Stimulated activated naive B cell treated with anti-CD40 and anti-IgM and Interleukin-4, amounts not matched to agents 10 μg/mL and 1 μg/mL and 100 μg/mL, for 72 hours (primary cell): ENCODE measurements around the gene CFAP73.
A peak's percentile ranks its signal among the peaks of the same experiment; 100 is the strongest.
"Not testable (repeated sequence)": the region's sequence is repeated elsewhere in the genome, so short reads cannot be mapped to it uniquely, and the experiment has no call there.

Source experiments
- ATAC-seq, 2 donors: fragments of 150-1000 bp; cut with Tn5 transposase; replicated peaks; 2 replicates each; pipeline ENCODE4 v1.10.0; 2021; ENCODE audit warnings: moderate library complexity in 1 of 2
- DNase-seq: peaks from one replicate; pipeline ENCODE4 v3.0.0; 2021
- H3K27ac Mint-ChIP-seq: one replicate; pipeline ENCODE4 v1.8.0; 2022; ENCODE audit warnings: mild to moderate bottlenecking, mixed read lengths
- H3K27me3 Mint-ChIP-seq, 2 donors: one replicate each; pipeline ENCODE4 v1.8.0; 2022; ENCODE audit warnings: mixed read lengths in 2 of 2
- H3K36me3 Mint-ChIP-seq, 2 donors: one replicate each; pipeline ENCODE4 v1.8.0; 2022; ENCODE audit warnings: mixed read lengths in 2 of 2, mild to moderate bottlenecking in 1 of 2
- H3K4me1 Mint-ChIP-seq, 2 donors: one replicate each; pipeline ENCODE4 v1.8.0; 2022; ENCODE audit warnings: mixed read lengths in 2 of 2, mild to moderate bottlenecking in 1 of 2
- H3K4me3 Mint-ChIP-seq, 2 donors: one replicate each; pipeline ENCODE4 v1.8.0; 2022; ENCODE audit warnings: mild to moderate bottlenecking in 2 of 2, mixed read lengths in 2 of 2, moderate library complexity in 1 of 2
- H3K9me3 Mint-ChIP-seq, 2 donors: one replicate each; pipeline ENCODE4 v1.8.0; 2022; ENCODE audit warnings: mixed read lengths in 2 of 2, mild to moderate bottlenecking in 1 of 2

Gene CFAP73

DNA sequence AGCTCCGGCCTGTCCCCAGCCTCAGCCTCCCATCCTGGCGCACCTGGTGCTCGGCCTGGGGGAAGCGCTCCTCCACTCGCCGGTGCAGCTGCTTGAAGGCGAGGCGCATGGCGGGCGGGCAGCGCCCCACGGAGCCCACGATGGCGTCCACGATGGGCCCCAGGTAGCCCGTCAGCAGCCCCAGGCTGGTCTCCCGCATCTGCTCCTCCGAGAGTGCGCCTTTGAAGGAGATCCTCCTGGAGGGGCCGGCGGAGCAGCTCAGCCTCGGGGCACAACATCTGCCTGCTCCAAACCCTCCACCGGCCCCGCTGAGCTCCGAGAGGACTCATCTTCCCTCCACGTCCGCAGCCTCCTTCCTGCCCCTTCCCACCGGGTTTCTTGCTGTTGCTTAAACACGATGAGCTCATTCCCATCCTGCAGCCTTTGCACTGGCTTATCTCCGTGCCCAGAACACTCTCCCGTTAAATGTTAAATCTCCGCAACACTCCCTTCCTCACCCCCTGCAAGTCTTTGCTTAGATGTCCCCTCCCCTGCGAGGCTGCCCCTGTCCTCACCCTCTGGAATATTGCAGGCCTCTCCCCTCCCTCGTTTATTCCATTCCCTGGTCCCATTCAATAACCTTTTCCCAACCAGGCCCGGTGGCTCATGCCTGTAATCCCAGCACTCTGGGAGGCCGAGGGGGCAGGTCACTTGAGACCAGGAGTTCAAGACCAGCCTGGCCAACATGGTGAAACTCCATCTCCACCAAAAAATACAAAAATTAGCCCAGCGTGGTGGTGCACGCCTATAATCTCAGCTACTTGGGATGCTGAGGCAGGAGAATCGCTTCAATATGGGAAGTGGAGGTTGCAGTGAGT lies 37.3 kb upstream of the CFAP73 start:
- no peaks in the 10 kb centered on the region for H3K9me3 Mint-ChIP-seq
- peaks cover 74 to 78% of the 10 kb centered on the region in 2 donors for H3K36me3 Mint-ChIP-seq
- ATAC-seq, result no peak
- no peaks in the 10 kb centered on the region for H3K27me3 Mint-ChIP-seq
- H3K4me3 Mint-ChIP-seq, result no peak overlapping the region
- H3K4me1 Mint-ChIP-seq, result peaks cover 0 to 2% of the 10 kb centered on the region in 2 donors
- no peak overlapping the region for H3K27ac Mint-ChIP-seq
- DNase-seq, result no peak

DNA sequence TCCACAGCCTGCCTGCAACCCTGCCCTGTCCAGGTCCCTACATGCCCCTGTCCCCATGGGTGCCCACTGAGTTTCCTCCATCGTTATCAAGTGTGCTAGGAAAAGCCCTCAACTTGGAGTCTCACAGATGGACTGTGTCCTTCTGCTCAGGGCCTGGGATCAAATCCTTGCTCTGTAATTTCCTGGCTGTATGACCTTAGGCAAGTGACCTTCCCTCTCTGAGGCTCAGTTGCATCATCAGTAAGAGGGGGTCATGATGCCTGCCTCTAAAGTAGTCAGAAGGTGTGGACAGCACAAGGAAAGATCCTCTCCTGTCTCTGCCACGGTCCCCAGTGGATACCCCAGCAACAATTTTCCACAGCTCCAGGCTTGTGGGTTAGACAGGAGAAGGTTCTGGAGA lies 36.1 kb upstream of the CFAP73 start:
- no peak overlapping the region for H3K4me3 Mint-ChIP-seq
- ATAC-seq (no peak), DNase-seq (no peak)
- no peaks in the 10 kb centered on the region for H3K9me3 Mint-ChIP-seq
- no peaks in the 10 kb centered on the region for H3K27me3 Mint-ChIP-seq
- no peak overlapping the region for H3K27ac Mint-ChIP-seq
- peaks cover 69 to 75% of the 10 kb centered on the region in 2 donors for H3K36me3 Mint-ChIP-seq
- peaks cover 0 to 2% of the 10 kb centered on the region in 2 donors for H3K4me1 Mint-ChIP-seq

DNA sequence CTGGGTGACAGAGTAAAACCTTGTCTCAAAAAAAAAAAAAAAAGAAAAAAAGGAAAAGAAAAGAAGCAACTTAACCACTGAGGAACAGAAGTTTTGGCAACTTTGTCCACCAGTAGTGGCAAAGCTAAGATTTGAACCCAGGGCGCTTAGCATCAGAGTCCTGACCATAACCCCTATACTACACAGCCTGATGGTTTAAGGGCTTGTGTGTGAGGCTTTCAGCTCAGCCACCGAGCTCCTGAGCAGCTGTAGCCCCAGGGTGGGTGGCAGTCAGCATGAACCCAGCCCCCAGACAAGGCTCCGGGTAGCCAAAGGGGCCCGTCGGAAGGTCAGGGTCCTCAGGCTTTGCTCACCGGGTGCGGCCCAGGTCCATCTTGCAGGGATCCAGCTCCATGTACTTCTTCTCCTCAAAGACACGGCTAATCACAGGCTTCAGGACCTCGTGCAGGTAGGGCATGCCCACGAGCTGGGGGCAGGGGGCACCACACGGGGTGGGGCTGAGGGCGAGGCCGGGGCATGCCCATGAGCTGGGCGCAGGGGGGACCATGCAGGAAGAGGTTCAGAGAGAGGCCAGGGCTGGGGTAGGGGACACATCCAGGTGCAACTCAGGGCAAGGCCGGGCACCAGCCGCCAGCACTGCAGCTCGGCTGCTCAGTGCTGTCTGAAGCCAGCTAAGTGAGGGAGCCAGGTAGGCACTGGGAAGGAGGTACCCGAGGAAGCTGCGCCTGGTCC lies 34.9 kb upstream of the CFAP73 start:
- ATAC-seq (no peak), DNase-seq (no peak)
- H3K4me3 Mint-ChIP-seq, result peak overlapping the region in 1 of 2 donors; percentile 22
- no peak overlapping the region for H3K27ac Mint-ChIP-seq
- no peaks in the 10 kb centered on the region for H3K27me3 Mint-ChIP-seq
- H3K9me3 Mint-ChIP-seq, result no peaks in the 10 kb centered on the region
- peaks cover 0 to 2% of the 10 kb centered on the region in 2 donors for H3K4me1 Mint-ChIP-seq
- peaks cover 65 to 76% of the 10 kb centered on the region in 2 donors for H3K36me3 Mint-ChIP-seq

DNA sequence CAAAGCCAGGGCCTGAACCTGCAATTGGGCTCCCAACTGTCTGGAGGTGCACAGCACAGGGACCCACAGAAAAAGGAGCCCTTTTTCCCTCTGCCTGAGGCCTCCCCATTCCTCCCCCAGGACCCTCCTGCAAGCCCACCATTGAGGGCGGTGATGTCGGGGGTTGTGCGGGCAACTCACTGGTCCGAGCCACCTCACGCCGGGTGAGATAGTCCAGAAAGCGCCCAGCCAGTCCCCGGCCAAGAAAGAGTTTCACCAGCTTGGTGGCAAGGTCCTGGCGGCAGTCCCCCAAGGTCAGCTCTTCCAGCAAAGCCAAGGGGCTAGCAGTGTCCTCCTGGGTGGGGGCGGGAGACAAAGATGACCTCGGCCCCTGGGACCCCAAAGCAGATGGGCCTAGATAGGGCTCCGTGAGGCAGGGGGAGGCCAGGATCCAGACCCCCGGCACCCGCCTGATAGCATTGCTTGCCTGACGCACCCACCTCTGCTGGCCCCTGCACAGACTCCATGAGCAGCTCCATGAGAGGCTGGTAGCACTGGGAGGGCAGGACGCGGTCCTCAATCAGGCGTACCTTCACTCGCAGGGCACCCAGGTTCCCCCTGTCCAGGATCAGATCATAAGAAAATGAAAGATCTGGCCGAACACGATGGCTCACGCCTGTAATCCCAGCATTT lies 33.9 kb upstream of the CFAP73 start:
- no peak overlapping the region for H3K4me3 Mint-ChIP-seq
- H3K27ac Mint-ChIP-seq, result no peak overlapping the region
- no peaks in the 10 kb centered on the region for H3K27me3 Mint-ChIP-seq
- peaks cover 64 to 75% of the 10 kb centered on the region in 2 donors for H3K36me3 Mint-ChIP-seq
- DNase-seq (no peak), ATAC-seq (no peak)
- no peaks in the 10 kb centered on the region for H3K9me3 Mint-ChIP-seq
- peaks cover 0 to 2% of the 10 kb centered on the region in 2 donors for H3K4me1 Mint-ChIP-seq

- ATAC-seq (no peak), DNase-seq (no peak)
- Mint-ChIP-seq H3K4me1 (peaks cover 0 to 2% of the 10 kb centered on the region in 2 donors), H3K27ac (no peak overlapping the region), H3K4me3 (no peak overlapping the region), H3K27me3 (no peaks in the 10 kb centered on the region), H3K36me3 (peaks cover 62 to 73% of the 10 kb centered on the region in 2 donors), H3K9me3 (no peaks in the 10 kb centered on the region)
Measured at GRCh38 chr12:113116875-113117274, 32.6 kb upstream of the CFAP73 start.

DNA sequence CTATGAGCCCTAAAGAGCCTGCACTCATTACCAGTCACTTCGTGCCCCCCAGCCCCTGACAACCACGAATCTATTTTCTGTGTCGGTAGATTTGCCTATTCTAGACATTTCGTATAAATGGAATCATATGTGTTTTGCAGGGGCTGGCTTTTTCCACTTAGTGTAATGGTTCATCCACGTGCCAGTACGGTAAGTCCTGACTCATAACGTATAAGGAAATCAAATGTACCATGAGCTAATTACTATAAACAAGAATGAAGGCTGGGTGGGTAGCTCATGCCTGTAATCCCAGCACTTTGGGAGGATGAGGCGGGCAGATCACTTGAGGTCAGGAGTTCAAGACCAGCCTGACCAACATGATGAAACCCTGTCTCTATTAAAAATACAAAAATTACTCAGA lies 31.8 kb upstream of the CFAP73 start:
- peak in 1 of 2 donors; percentile 25 for ATAC-seq
- not testable (repeated sequence) for DNase-seq, H3K27me3 Mint-ChIP-seq, H3K9me3 Mint-ChIP-seq, H3K4me3 Mint-ChIP-seq, H3K27ac Mint-ChIP-seq, H3K4me1 Mint-ChIP-seq
- H3K36me3 Mint-ChIP-seq, result peaks cover 61 to 74% of the 10 kb centered on the region in 2 donors

DNA sequence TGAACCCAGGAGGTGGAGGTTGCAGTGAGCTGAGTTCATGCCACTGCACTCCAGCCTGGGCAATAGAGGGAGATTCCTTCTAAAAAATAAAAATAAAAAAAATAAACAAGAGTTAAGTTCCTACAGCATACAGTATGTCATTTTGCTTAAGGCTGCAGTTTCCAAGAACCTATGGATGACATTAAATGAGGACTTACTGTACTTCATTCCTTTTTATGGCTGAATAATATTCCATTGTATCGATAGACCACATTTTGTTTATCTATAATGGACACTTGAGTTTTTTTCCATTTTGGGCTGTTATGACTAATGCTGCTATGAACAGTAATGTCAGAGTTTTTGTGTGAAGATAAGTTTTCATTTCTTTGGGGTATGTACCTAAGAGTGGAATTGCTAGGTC lies 31.4 kb upstream of the CFAP73 start:
- Mint-ChIP-seq H3K4me1 (peaks cover 0 to 2% of the 10 kb centered on the region in 2 donors), H3K4me3 (no peak overlapping the region), H3K27me3 (no peaks in the 10 kb centered on the region), H3K36me3 (peaks cover 61 to 75% of the 10 kb centered on the region in 2 donors), H3K9me3 (peaks cover under 1 to 6% of the 10 kb centered on the region in 2 donors), H3K27ac (no peak overlapping the region)
- no peak for DNase-seq
- no peak for ATAC-seq

DNA sequence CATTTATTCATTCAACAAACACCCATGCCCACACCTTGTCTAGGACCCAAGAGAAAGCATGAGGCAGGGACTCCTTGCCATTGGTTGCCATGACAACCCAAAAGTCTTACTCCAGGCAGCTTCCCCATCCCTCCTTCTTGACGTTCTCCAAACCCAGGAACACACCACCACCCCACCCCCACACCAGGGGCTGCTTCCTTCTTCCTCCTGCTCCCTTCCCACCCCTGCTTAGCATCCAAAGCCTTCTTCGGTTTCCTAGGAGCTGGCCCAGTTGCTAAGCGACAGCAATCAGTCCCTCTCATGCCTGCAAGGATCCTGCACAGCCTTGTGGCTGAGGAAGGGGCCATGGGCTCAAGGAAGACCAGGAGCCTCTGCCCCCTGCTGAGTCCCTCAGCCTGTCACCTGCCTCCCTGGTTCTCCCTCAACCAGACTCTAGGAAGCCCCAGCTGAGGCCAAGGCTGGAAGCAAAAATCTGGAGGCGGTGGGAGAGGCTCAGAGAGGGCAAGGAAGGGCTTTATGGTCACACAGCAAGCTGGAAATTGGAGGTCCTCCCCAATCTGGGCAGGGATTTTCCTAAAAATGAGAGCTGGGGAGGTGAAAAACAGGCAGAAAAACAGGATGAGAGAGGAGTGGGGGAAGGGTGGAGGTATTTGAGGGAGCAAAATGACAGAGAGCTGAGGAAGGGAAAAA lies 29.4 kb upstream of the CFAP73 start:
- ATAC-seq (no peak), DNase-seq (no peak)
- Mint-ChIP-seq H3K27ac (no peak overlapping the region), H3K9me3 (peaks cover 4 to 9% of the 10 kb centered on the region in 2 donors), H3K27me3 (no peaks in the 10 kb centered on the region), H3K36me3 (peaks cover 66 to 76% of the 10 kb centered on the region in 2 donors), H3K4me1 (peaks cover 0 to 2% of the 10 kb centered on the region in 2 donors), H3K4me3 (no peak overlapping the region)

DNA sequence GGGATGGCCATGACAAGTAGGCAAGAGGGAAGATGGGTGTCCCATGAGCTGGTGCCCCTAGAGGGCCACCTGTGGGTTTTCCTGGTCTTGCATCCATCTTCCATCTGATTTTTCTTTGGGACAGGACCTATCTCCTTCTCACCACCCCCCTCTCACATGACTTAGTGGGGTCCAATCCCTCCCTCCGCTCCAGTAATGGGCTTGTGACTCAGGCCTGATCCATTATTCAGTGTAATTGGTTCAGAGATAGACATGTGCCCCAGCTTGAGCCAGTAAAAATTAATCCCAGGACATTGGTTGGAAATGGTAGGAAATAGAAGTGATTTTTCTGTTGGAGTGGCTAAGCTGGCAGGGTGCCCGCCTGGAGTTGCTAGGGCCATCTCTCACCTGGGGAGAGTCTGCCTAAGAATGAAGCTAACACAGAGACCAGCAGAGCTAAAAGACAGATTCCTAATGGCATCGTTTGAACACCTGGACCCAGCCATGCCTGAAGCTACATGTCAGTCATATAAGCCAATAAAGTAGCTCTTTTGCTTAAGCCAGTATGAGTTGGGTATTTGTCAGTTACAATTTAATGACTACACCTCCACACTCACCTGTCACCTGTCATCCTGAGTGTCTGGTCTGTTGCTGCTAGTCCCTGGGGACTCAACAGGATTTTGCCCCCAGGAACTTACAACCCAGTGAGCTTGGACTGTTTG lies 28.7 kb upstream of the CFAP73 start:
- H3K27ac Mint-ChIP-seq, result peak overlapping the region; percentile 62
- H3K27me3 Mint-ChIP-seq, result no peaks in the 10 kb centered on the region
- H3K36me3 Mint-ChIP-seq, result peaks cover 69 to 76% of the 10 kb centered on the region in 2 donors
- no peak overlapping the region for H3K4me3 Mint-ChIP-seq
- peaks cover 0 to 2% of the 10 kb centered on the region in 2 donors for H3K4me1 Mint-ChIP-seq
- DNase-seq (no peak), ATAC-seq (peak; percentile 19 to 31)
- peaks cover 5 to 9% of the 10 kb centered on the region in 2 donors for H3K9me3 Mint-ChIP-seq

GRCh38 chr12:113127791-113128199 lies 21.7 kb upstream of the CFAP73 start:
- Mint-ChIP-seq H3K4me3 (no peak overlapping the region), H3K36me3 (peaks cover 72 to 77% of the 10 kb centered on the region in 2 donors), H3K27me3 (no peaks in the 10 kb centered on the region), H3K4me1 (peaks cover 38 to 48% of the 10 kb centered on the region in 2 donors), H3K27ac (no peak overlapping the region), H3K9me3 (peaks cover 5 to 6% of the 10 kb centered on the region in 2 donors)
- ATAC-seq (no peak), DNase-seq (no peak)

DNA sequence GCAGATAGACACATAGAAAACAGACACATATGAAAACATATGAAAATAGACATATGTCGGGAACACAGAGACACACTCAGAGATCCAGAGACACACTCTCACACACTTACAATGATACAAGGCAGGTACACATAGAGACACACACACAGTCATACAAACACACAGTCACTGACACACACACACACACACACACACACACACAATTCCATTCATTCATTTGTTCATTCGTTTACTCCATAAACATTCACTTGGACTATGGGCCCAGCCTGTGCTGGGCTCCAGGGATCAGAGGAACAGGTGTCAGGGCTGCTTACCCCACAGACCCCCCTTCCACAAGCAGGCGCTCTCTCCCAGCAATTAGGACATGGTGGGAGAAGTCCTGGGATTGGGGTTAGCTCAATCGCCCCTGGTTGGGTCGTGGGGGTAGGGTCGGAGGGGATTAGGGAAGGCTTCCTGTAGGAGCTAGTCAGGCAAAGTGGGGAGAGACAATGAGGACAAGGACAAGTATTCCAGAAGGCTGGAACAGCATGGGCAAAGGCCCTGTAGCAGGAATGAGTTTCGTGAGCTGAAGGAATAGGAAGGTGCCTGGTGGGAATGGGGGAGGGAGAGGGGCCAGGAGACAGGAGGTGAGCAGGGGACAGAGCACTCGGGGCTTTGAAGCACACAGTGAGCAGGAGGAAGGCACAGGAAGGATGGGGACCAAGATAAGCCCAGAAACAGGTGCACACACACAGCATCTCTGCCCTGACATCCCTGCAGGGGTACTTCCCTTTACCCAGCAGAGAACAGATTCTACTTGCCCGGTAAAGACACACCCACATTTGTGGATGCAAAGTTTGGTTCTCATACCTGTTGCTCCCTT lies 20.5 kb upstream of the CFAP73 start:
- Mint-ChIP-seq H3K27me3 (no peaks in the 10 kb centered on the region), H3K27ac (no peak overlapping the region), H3K4me3 (peak overlapping the region; percentile 19 to 83), H3K4me1 (peaks cover 44 to 61% of the 10 kb centered on the region in 2 donors), H3K9me3 (peaks cover 0 to 1% of the 10 kb centered on the region in 2 donors), H3K36me3 (peaks cover 64 to 72% of the 10 kb centered on the region in 2 donors)
- DNase-seq (no peak), ATAC-seq (peak; percentile 20 to 24)

DNA sequence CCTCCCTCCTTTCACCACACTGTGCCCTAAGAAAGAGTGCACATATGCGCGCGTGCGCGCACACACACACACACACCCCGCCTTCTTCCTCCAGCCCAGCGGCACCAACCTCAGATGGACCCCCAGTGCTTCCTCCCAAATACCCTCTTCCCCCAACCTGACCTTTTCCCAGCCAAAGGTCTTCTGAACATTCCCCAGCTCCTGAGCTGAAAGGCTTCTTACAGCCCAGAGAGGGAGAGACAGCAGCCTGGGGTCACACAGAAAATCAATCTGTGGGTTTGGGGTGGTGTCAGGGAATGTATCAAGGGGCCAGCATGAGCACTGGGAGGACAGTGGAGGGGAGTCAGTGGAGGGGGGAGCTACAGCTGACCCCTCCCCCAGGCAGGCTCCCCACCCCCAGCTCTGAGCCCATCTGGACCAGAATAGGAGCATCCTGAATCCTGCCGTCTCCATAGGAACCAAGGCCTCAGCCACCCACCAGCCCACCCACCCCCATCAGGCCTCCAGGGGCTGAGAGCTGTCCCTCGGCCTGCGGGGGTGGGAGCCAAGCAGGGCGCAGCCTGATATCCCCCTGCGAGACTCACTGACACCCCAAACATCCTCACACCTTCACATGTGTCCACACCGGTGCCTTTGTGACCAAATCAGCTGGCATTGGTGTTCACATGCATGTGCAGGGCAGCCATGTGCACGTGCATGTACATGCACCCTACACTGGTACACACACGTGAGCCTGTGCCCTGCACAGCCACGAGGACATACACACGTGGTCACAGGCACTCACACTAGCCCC lies 19.7 kb upstream of the CFAP73 start:
- no peak for ATAC-seq
- Mint-ChIP-seq H3K4me3 (peak overlapping the region; percentile 68 to 83), H3K4me1 (peaks cover 45 to 66% of the 10 kb centered on the region in 2 donors), H3K27ac (peak overlapping the region; percentile 87), H3K36me3 (peaks cover 56 to 65% of the 10 kb centered on the region in 2 donors), H3K27me3 (no peaks in the 10 kb centered on the region), H3K9me3 (peaks cover 0 to 1% of the 10 kb centered on the region in 2 donors)
- DNase-seq, result no peak
